Stomach smooth muscle (tissue), 2 donors: ENCODE results near the gene CASTOR2.
A peak's percentile ranks its signal among the peaks of the same experiment; 100 is the strongest.
"Not testable (repeated sequence)": the region's sequence is repeated elsewhere in the genome, so short reads cannot be mapped to it uniquely, and the experiment has no call there.

ENCODE experiments used
- H3K27ac ChIP-seq: one replicate; pipeline ENCODE4 v1.7.0; 2013; ENCODE audit warnings: mild to moderate bottlenecking, low read length, inconsistent platforms
- H3K27me3 ChIP-seq, 2 donors: one replicate each; pipeline ENCODE4 v1.7.0; 2013; ENCODE audit warnings: low read length in 2 of 2; ENCODE audit not compliant: insufficient read depth in 2 of 2, control insufficient read depth in 1 of 2
- H3K36me3 ChIP-seq, 2 donors: one replicate each; pipeline ENCODE4 v1.7.0; 2013; ENCODE audit warnings: low read length in 2 of 2; ENCODE audit not compliant: control insufficient read depth in 2 of 2, insufficient read depth in 2 of 2
- H3K4me1 ChIP-seq: one replicate; pipeline ENCODE4 v1.7.0; 2013; ENCODE audit warnings: low read length; ENCODE audit not compliant: control insufficient read depth, insufficient read depth
- H3K4me3 ChIP-seq, 2 donors: one replicate each; pipeline ENCODE4 v1.7.0; 2013; ENCODE audit warnings: low read length in 2 of 2
- H3K9ac ChIP-seq, 2 donors: one replicate each; pipeline ENCODE4 v1.7.0; 2013; ENCODE audit warnings: low read length in 2 of 2, mild to moderate bottlenecking in 1 of 2
- H3K9me3 ChIP-seq, 2 donors: one replicate each; pipeline ENCODE4 v1.7.0; 2013; ENCODE audit warnings: low read length in 2 of 2; ENCODE audit not compliant: control insufficient read depth in 2 of 2
- donor health status: healthy.
- donor health status: Pancreatic carcinoma.

Gene CASTOR2

GRCh38 chr7:75055155-75055554 is 90.7 kb downstream of the CASTOR2 start:
- H3K36me3 ChIP-seq, result peaks cover 27 to 53% of the 10 kb centered on the region in 2 donors
- H3K27ac ChIP-seq, result no peak overlapping the region
- peaks cover 18% of the 10 kb centered on the region for H3K4me1 ChIP-seq
- H3K27me3 ChIP-seq, result no peaks in the 10 kb centered on the region
- H3K4me3 ChIP-seq, result no peak overlapping the region
- no peak overlapping the region for H3K9ac ChIP-seq
- H3K9me3 ChIP-seq, result no peaks in the 10 kb centered on the region

DNA sequence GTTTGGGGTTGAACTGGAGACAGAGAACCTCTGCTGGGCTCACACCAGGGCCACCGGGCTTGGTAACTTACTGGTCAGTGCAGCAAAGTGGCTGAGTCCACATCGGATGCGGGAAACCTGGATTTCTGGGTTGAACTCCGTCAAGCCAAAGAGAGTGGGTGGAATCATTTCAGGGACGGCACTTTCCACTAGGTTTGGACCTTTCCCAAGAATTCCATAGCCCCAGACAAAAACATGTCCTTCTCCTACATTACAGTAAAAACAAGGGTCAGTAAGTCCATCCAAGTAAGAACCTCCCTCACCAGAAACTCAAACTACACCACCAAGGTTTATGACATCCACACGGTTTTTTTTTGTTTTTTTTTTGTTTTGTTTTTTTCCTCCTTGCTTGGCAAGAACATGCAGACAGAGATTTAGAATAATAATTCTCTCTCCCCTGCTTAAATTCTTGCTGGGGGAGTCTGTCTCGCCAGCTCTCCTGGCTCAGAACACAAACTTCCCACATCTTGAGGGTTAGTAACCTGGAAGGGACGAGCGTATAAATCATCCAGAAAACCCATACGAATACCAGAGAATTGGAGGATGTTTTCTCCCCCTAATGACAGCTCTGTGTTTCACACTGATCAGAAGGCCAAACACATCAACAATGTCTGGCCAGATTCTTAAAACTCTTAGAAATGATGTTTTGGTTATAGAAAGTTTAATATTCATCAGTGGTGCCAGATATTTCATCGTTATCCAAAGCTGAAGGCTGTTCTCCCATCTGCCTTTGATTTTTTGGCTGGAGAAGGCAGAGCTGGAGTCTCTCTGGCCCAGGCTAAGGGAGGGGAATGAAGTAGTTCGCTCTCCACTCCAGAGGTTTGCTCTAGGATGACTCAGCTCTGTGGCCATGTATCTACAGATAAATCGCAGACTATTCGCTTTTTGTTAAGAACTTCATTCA is 91.6 kb downstream of the CASTOR2 start:
- Histone ChIP-seq H3K27me3 (no peaks in the 10 kb centered on the region), H3K4me3 (peak overlapping the region in 1 of 2 donors; percentile 15), H3K27ac (peak overlapping the region; percentile 55), H3K36me3 (peaks cover 31 to 54% of the 10 kb centered on the region in 2 donors), H3K9me3 (no peaks in the 10 kb centered on the region), H3K4me1 (peaks cover 18% of the 10 kb centered on the region), H3K9ac (no peak overlapping the region)

DNA sequence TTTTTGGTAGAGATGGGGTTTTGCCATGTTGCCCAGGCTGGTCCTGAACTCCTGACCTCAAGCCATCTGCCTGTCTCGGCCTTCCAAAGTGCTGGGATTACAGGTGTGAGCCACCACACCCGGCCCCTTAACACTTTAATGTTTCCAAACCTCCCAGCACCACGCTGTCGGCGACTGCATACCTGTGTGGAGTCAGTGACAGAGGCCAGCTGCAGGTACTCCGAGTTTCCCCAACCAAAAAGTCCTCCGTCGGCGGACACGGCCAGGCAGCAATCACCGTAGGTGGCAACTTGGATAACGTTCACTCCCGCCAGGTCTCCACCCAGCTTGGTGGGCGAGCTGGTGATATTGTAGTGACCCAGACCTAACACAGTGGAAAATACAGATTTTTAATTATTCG is 93.9 kb downstream of the CASTOR2 start:
- Histone ChIP-seq H3K36me3 (peaks cover 38 to 58% of the 10 kb centered on the region in 2 donors), H3K27me3 (no peaks in the 10 kb centered on the region), H3K9ac (no peak overlapping the region), H3K27ac (no peak overlapping the region), H3K9me3 (no peaks in the 10 kb centered on the region), H3K4me3 (no peak overlapping the region), H3K4me1 (peaks cover 18% of the 10 kb centered on the region)

- H3K9ac ChIP-seq, result no peak overlapping the region
- H3K36me3 ChIP-seq, result peaks cover 46 to 47% of the 10 kb centered on the region in 2 donors
- no peaks in the 10 kb centered on the region for H3K9me3 ChIP-seq
- H3K4me3 ChIP-seq, result no peak overlapping the region
- no peaks in the 10 kb centered on the region for H3K4me1 ChIP-seq
- no peak overlapping the region for H3K27ac ChIP-seq
- H3K27me3 ChIP-seq, result no peaks in the 10 kb centered on the region
Measured at GRCh38 chr7:75064291-75064690, 99.8 kb downstream of the CASTOR2 start.

DNA sequence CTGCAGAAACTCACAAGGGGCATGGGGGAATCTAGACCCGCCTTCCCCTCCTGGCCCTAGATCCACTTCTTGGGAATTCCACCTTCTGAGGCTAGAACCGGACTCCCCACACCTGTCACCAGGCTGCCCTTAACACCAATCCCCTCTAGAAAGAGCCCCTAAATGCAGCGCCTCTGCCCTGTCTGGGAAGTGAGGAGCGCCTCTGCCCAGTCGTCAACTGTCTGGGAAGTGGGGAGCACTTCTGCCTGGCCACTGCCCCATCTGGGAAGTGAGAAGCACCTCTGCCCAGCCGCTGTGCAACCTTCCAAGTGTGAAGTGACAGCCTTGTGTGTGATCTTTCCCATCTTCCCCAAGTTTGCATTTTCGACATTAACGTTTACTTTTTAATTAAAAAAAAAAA is 100.3 kb downstream of the CASTOR2 start:
- Histone ChIP-seq H3K4me3 (no peak overlapping the region), H3K27me3 (no peaks in the 10 kb centered on the region), H3K36me3 (peaks cover 47 to 50% of the 10 kb centered on the region in 2 donors), H3K4me1 (no peaks in the 10 kb centered on the region), H3K9ac (no peak overlapping the region), H3K9me3 (no peaks in the 10 kb centered on the region), H3K27ac (no peak overlapping the region)

- Histone ChIP-seq H3K9me3 (no peaks in the 10 kb centered on the region), H3K4me1 (no peaks in the 10 kb centered on the region), H3K4me3 (no peak overlapping the region), H3K9ac (no peak overlapping the region), H3K27me3 (no peaks in the 10 kb centered on the region), H3K27ac (no peak overlapping the region), H3K36me3 (peaks cover 39 to 41% of the 10 kb centered on the region in 2 donors)
Measured at GRCh38 chr7:75066521-75066920, 102.0 kb downstream of the CASTOR2 start.

GRCh38 chr7:75072981-75073283 is 108.4 kb downstream of the CASTOR2 start:
- H3K4me1 ChIP-seq, result peaks cover 8% of the 10 kb centered on the region
- no peaks in the 10 kb centered on the region for H3K27me3 ChIP-seq
- H3K9ac ChIP-seq, result peak overlapping the region; percentile 80 to 84
- peak overlapping the region; percentile 86 for H3K27ac ChIP-seq
- peaks cover 5 to 9% of the 10 kb centered on the region in 2 donors for H3K36me3 ChIP-seq
- no peaks in the 10 kb centered on the region for H3K9me3 ChIP-seq
- peak overlapping the region; percentile 86 to 92 for H3K4me3 ChIP-seq

DNA sequence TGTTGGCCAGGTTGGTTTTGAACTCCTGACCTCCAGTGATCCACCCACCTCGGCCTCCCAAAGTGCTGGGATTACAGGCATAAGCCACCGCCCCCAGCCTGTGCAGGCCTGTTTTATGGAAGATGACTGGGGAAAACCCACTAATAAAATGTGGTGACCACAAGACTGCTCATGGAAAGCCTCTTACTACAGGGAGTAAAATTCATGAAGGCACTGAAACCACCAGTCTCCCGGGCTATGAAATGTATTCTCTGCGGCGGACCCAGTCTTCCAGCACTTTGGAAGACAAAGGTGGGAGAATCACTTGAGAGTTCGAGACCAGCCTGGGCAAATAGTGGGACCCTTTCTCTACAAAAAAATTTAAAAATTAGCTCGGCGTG is 109.7 kb downstream of the CASTOR2 start:
- H3K9me3 ChIP-seq, H3K36me3 ChIP-seq, H3K4me1 ChIP-seq, H3K27me3 ChIP-seq: not testable (repeated sequence)
- Histone ChIP-seq H3K27ac (peak overlapping the region; percentile 86), H3K9ac (peak overlapping the region in 1 of 2 donors; percentile 80), H3K4me3 (peak overlapping the region; percentile 86 to 92)
